ENCODE measurements around the gene MTR. TPM values are rescaled to one million over a fixed set of nuclear protein-coding genes. Genes with fewer than 3 reads are reported as not detected.

MTR gene
- total RNA-seq, 1 donor from 2014 or later: 48.9 TPM

DNA sequence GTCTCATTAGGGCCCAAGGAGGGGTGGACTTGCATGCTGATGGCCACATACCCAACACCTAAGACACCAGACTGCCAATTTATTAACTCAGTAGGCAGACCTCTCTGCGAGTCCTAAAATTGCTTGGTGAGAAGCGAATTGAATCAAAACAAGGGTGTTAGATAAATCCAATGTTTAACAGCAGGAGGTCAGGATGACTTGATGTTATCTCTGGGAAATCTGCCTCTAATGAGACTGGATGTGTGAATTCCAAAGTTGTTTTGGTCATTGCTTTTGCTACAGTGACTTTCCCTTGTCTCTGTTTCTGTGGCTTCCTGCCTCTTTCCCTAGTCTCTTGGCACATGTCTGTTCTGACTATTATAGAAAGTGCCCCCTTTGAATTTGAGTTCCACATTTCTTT is 20.8 kb downstream of the MTR start:
- peaks cover 44% of the 10 kb centered on the region for H3K36me3 Mint-ChIP-seq (ENCODE audit: low read depth)

DNA sequence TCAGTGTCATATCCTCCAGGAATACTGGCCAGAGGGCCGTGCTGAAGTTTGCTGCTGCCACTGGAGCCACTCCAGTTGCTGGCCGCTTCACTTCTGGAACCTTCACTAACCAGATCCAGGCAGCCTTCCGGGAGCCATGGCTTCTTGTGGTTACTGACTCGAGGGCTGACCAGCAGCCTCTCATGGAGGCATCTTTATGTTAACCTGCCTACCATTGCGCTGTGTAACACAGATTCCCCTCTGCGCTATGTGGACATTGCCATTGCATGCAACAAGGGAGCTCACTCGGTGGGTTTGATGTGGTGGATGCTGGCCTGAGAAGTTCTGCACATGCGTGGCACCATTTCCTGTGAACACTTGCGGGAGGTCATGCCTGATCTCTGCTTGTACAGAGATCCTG is 24.8 kb downstream of the MTR start:
- DNase-seq (ENCODE audit: low spot score): no peak
- Mint-ChIP-seq H3K4me3 (no peak overlapping the region), H3K27ac (no peak overlapping the region), H3K36me3 (ENCODE audit: low read depth) (peaks cover 38% of the 10 kb centered on the region), H3K27me3 (ENCODE audit: insufficient read depth) (no peaks in the 10 kb centered on the region), H3K9me3 (no peaks in the 10 kb centered on the region), H3K4me1 (ENCODE audit: low read depth) (no peaks in the 10 kb centered on the region)
- intact Hi-C loops (cut with micrococcal nuclease): no loop called here

More for the DNA sequence above, 20.8 kb downstream of the MTR start:
- DNase-seq (ENCODE audit: low spot score): no peak
- intact Hi-C loops (cut with micrococcal nuclease): no loop called here
- no peaks in the 10 kb centered on the region for H3K27me3 Mint-ChIP-seq (ENCODE audit: insufficient read depth)
- no peaks in the 10 kb centered on the region for H3K9me3 Mint-ChIP-seq
- no peak overlapping the region for H3K27ac Mint-ChIP-seq
- H3K4me3 Mint-ChIP-seq: no peak overlapping the region
- H3K4me1 Mint-ChIP-seq (ENCODE audit: low read depth): no peaks in the 10 kb centered on the region

DNA sequence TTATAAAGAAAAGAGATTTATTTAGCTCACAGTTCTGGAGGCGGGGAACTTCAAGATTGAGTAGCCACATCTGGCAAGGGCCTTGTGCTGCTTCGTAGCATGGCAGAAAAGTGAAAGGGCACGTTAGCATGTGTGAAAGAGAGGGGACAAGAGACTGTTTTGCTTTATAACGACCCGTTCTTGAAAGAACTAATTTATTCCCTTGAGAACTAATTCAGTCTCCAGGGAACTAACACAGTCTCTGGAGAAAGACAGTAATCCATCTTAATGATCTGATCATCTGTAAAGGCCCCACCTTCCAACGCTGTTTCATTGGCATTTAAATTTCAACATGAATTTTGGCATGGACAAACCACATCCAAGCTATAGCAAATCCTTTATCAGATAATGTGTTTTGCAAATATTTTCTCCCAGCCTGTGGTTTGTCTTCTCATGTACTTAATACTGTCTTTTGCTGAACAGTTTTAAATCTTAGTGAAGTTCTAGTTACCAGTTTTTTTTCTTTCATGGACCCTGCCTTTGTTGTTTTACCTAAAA is 26.1 kb downstream of the MTR start:
- Mint-ChIP-seq H3K27ac (no peak overlapping the region), H3K36me3 (ENCODE audit: low read depth) (peaks cover 37% of the 10 kb centered on the region), H3K4me3 (no peak overlapping the region), H3K27me3 (ENCODE audit: insufficient read depth) (no peaks in the 10 kb centered on the region), H3K9me3 (no peaks in the 10 kb centered on the region), H3K4me1 (ENCODE audit: low read depth) (no peaks in the 10 kb centered on the region)
- no peak for DNase-seq (ENCODE audit: low spot score)
- intact Hi-C loops (cut with micrococcal nuclease): no loop called here

DNA sequence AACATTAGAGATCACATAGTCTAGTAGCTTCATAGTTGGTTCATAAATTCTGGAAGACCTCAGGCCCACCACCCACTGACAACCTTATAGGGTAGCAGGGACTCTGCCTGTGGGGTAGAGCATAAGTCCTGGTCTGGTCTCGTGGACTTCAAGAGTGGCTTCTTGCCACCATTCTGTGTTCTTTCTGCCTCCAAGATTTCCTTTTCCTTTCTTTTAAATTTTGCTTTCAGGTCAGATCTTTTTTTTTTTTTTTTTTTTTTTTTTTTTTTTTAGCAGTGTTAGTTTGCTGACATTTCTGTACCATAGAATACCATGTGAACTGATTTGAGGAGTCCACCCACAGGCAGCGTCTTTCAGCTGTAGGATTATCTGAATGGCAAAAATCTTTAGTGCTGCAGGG is 28.5 kb downstream of the MTR start:
- H3K27me3 Mint-ChIP-seq (ENCODE audit: insufficient read depth): no peaks in the 10 kb centered on the region
- DNase-seq (ENCODE audit: low spot score): no peak
- no peaks in the 10 kb centered on the region for H3K9me3 Mint-ChIP-seq
- intact Hi-C loops (cut with micrococcal nuclease): no loop called here
- H3K36me3 Mint-ChIP-seq (ENCODE audit: low read depth): peaks cover 34% of the 10 kb centered on the region
- H3K4me3 Mint-ChIP-seq: no peak overlapping the region
- no peaks in the 10 kb centered on the region for H3K4me1 Mint-ChIP-seq (ENCODE audit: low read depth)
- H3K27ac Mint-ChIP-seq: no peak overlapping the region

DNA sequence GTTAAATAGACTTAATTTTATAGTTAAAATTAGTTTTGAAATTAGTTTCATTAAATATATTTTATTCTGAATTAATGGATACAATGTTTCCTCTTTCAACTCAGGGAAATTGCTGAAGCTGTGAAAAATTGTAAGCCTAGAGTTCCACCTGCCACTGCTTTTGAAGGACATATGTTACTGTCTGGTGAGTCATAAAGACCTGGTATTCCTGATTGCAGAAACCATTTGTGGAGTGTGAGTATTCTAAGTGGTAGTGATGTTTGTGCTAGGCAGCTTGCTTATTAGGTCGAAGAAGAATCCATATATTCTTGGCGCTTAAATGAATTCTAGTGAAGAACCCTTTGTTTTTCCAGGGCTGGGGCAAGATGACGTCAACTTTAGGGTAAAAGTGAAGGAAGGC is 34.0 kb downstream of the MTR start:
- H3K9me3 Mint-ChIP-seq: no peaks in the 10 kb centered on the region
- no peak for DNase-seq (ENCODE audit: low spot score)
- H3K4me1 Mint-ChIP-seq (ENCODE audit: low read depth): no peaks in the 10 kb centered on the region
- H3K27ac Mint-ChIP-seq: no peak overlapping the region
- no peaks in the 10 kb centered on the region for H3K27me3 Mint-ChIP-seq (ENCODE audit: insufficient read depth)
- H3K4me3 Mint-ChIP-seq: no peak overlapping the region
- peaks cover 43% of the 10 kb centered on the region for H3K36me3 Mint-ChIP-seq (ENCODE audit: low read depth)
- intact Hi-C loops (cut with micrococcal nuclease): no loop called here

DNA sequence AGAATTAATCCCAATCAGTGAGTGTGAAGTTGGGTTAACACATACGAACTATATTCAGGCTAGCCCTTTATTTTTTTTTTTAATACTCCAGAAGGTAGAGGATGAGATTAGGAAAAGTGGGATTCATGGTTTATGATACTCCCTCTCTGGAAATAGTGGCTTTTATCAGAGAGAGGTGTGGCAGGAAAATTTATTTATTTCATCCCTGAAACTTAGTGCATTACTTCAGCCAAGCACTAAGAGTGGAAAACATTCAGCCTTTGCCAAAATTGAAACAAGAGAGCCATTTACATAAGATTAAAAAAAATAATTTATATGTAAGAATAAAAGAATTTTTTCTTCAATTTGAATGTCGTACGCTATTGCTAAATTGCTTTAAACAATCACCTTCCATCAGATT is 35.0 kb downstream of the MTR start:
- Mint-ChIP-seq H3K27me3 (ENCODE audit: insufficient read depth) (no peaks in the 10 kb centered on the region), H3K27ac (no peak overlapping the region)

DNA sequence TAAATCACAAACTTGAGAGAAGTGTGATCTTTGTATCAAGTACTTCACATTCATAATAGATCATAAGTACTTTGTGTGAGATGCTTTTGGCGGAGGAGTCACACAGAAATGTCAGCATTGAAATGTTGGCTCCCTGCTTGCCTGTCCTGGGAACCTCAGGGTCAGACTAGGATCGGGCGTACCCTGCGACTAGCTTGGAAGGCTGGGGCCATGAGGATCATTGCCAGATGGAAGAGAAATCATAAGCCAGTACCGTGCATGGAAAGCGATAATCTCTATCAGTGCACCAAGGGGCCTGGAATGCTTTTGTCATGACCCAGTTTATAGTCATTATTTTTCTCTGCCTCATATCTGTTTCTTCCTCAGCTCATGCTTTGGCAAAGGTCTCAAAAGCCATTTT is 35.5 kb downstream of the MTR start:
- H3K9me3 Mint-ChIP-seq: no peaks in the 10 kb centered on the region
- intact Hi-C loops (cut with micrococcal nuclease): no loop called here
- H3K4me3 Mint-ChIP-seq: no peak overlapping the region
- peaks cover 52% of the 10 kb centered on the region for H3K36me3 Mint-ChIP-seq (ENCODE audit: low read depth)
- no peak overlapping the region for H3K27ac Mint-ChIP-seq
- DNase-seq (ENCODE audit: low spot score): no peak
- peaks cover 10% of the 10 kb centered on the region for H3K4me1 Mint-ChIP-seq (ENCODE audit: low read depth)
- H3K27me3 Mint-ChIP-seq (ENCODE audit: insufficient read depth): no peaks in the 10 kb centered on the region

More for the DNA sequence above, 35.0 kb downstream of the MTR start:
- no peaks in the 10 kb centered on the region for H3K9me3 Mint-ChIP-seq
- peaks cover 5% of the 10 kb centered on the region for H3K4me1 Mint-ChIP-seq (ENCODE audit: low read depth)
- H3K36me3 Mint-ChIP-seq (ENCODE audit: low read depth): peaks cover 49% of the 10 kb centered on the region
- no peak for DNase-seq (ENCODE audit: low spot score)
- H3K4me3 Mint-ChIP-seq: no peak overlapping the region
- intact Hi-C loops (cut with micrococcal nuclease): no loop called here

DNA sequence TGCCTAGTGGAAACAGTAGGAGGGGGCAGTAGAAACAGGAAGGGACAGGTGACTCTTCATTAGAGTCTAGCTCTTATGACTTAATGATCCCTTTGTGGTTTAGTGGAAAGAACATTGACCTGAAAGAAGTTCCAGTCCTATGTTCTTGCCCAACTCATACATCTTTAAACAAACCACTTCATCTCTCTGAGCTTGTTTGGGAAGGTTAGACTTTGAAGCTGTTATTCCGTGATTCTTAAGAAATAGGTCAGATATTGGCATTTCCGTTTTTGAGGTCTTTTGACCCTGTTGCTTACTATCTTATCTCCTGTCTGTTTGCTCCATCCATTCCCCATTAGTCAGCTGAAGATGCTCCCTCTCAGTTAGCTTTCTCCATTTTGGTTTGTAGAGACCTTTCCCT is 38.5 kb downstream of the MTR start:
- Mint-ChIP-seq H3K4me3 (no peak overlapping the region), H3K9me3 (no peaks in the 10 kb centered on the region), H3K27me3 (ENCODE audit: insufficient read depth) (no peaks in the 10 kb centered on the region), H3K4me1 (ENCODE audit: low read depth) (peaks cover 12% of the 10 kb centered on the region), H3K27ac (no peak overlapping the region), H3K36me3 (ENCODE audit: low read depth) (peaks cover 49% of the 10 kb centered on the region)
- intact Hi-C loops (cut with micrococcal nuclease): no loop called here
- DNase-seq (ENCODE audit: low spot score): no peak

DNA sequence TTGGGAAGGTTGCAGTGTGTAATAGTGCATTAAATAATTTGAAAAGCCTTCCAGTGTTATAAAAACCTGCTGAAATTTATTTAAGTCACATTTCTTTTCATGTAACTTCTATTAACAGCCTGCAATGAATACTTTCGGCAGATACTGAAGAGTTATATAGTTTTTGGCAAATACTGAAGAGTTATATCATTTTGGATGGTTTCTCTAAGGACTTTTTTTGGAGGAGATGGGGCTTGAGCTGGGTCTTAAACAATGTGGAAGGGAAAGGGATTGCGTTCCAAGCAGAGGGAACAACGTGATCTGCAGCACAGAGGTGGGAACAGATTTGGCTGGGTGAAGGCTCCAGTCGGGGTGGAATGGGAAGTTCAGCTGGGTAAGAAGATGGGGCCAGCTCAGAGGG is 39.8 kb downstream of the MTR start:
- DNase-seq (ENCODE audit: low spot score): no peak
- H3K27ac Mint-ChIP-seq: no peak overlapping the region
- H3K9me3 Mint-ChIP-seq: no peaks in the 10 kb centered on the region
- H3K4me3 Mint-ChIP-seq: no peak overlapping the region
- H3K27me3 Mint-ChIP-seq (ENCODE audit: insufficient read depth): no peaks in the 10 kb centered on the region
- intact Hi-C loops (cut with micrococcal nuclease): no loop called here
- peaks cover 49% of the 10 kb centered on the region for H3K36me3 Mint-ChIP-seq (ENCODE audit: low read depth)
- H3K4me1 Mint-ChIP-seq (ENCODE audit: low read depth): peaks cover 12% of the 10 kb centered on the region

DNA sequence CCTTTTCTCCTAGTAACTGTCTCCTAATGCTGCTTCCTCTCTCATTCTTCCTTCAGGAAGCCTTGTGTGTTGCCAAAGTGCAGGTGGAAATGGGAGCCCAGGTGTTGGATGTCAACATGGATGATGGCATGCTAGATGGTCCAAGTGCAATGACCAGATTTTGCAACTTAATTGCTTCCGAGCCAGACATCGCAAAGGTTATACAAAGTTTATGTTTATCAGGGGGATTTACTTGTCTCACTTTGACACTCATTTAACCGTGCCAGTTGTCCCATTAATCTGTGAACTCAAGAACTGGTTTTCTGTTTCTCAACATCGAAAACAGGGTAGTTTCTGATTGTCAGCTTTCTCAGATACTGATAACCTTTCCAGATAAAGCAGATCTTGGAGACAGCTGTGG is 40.4 kb downstream of the MTR start:
- no peak overlapping the region for H3K4me3 Mint-ChIP-seq
- H3K9me3 Mint-ChIP-seq: no peaks in the 10 kb centered on the region
- intact Hi-C loops (cut with micrococcal nuclease): no loop called here
- peaks cover 12% of the 10 kb centered on the region for H3K4me1 Mint-ChIP-seq (ENCODE audit: low read depth)
- H3K27ac Mint-ChIP-seq: no peak overlapping the region
- H3K27me3 Mint-ChIP-seq (ENCODE audit: insufficient read depth): no peaks in the 10 kb centered on the region
- H3K36me3 Mint-ChIP-seq (ENCODE audit: low read depth): peaks cover 52% of the 10 kb centered on the region
- no peak for DNase-seq (ENCODE audit: low spot score)

DNA sequence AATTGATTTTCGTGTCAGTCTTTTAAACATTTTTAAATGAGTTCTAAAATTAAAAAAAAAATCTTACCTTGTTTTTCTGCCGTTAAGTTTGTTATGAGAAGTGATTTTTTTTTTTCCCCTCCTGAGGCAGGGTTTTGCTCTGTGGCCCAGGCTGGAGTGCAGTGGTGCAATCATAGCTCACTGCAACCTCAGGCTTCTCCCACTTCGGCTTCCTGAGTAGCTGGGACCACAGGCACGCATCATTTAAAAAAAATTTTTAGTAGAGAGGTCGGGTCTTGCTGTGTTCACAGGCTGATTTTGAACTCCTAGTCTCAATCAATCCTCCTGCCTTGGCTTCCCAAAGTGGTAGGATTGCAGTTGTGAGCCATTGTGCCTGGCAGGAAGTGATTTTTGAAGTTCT is 41.1 kb downstream of the MTR start:
- intact Hi-C loops (cut with micrococcal nuclease): no loop called here
- no peak for DNase-seq (ENCODE audit: low spot score)
- H3K36me3 Mint-ChIP-seq (ENCODE audit: low read depth): peaks cover 52% of the 10 kb centered on the region
- H3K27ac Mint-ChIP-seq: no peak overlapping the region
- peaks cover 12% of the 10 kb centered on the region for H3K4me1 Mint-ChIP-seq (ENCODE audit: low read depth)
- no peaks in the 10 kb centered on the region for H3K27me3 Mint-ChIP-seq (ENCODE audit: insufficient read depth)
- no peaks in the 10 kb centered on the region for H3K9me3 Mint-ChIP-seq
- no peak overlapping the region for H3K4me3 Mint-ChIP-seq

DNA sequence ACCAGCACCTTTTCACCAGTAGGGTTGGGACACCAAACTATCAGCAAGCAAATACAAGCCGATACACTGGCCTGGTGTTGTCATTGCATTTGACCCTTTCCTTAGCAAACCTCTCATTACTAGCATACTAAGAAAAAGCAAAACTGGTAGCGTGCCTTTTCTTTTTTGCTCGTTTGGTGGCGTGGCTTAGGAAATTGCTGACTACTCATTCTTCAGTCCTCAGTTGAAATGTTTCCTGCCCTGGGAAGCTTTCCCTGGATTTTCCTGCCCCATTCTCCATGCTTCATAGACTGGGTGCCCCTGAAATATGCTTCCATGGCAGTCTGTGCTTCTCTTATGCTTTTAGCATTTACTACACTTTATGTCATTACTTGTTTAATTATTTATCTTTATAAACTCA is 42.0 kb downstream of the MTR start:
- DNase-seq (ENCODE audit: low spot score): no peak
- intact Hi-C loops (cut with micrococcal nuclease): no loop called here
- Mint-ChIP-seq H3K27me3 (ENCODE audit: insufficient read depth) (no peaks in the 10 kb centered on the region), H3K36me3 (ENCODE audit: low read depth) (peaks cover 51% of the 10 kb centered on the region), H3K4me3 (no peak overlapping the region), H3K9me3 (no peaks in the 10 kb centered on the region), H3K27ac (no peak overlapping the region), H3K4me1 (ENCODE audit: low read depth) (peaks cover 12% of the 10 kb centered on the region)

DNA sequence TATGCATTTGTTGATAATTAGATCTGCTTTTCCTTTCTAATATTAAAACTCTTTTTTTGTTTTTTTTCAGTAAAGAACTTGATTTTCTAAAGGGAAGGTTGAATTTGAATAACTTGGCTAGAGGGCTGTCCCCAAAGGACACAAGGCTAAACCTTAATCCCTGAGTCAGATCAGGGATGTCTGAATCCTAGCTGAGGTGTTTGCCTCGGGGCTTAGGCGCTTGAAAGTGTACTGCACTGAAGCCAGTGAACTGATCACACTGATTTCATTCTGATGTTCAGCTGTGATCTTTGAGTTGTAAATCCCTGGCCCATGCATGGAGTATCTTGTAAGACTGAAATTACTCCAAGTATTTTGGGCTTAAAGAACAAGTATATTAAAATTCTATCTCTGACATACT is 42.8 kb downstream of the MTR start:
- no peak overlapping the region for H3K4me3 Mint-ChIP-seq
- intact Hi-C loops (cut with micrococcal nuclease): no loop called here
- H3K27ac Mint-ChIP-seq: no peak overlapping the region
- DNase-seq (ENCODE audit: low spot score): no peak
- H3K4me1 Mint-ChIP-seq (ENCODE audit: low read depth): peaks cover 12% of the 10 kb centered on the region
- no peaks in the 10 kb centered on the region for H3K27me3 Mint-ChIP-seq (ENCODE audit: insufficient read depth)
- no peaks in the 10 kb centered on the region for H3K9me3 Mint-ChIP-seq
- H3K36me3 Mint-ChIP-seq (ENCODE audit: low read depth): peaks cover 47% of the 10 kb centered on the region

DNA sequence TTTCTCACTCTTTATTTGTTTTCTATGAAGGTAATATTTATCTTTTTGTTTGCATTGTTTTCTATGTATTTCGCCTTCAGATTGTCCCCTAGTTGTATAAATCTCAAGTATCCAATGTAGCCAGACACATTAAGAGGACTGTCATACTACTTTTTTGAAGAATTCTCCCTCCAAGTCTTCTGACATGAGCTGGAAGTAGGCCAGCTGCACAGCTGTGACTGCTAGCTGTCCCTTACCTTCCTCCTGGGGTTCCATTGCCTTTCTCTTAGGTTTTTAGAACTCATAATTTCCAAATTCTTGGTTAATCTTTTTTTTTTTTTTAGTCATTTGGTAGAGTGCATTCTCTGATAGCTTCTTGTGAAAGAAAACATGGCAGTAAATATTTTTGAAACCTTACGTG is 46.2 kb downstream of the MTR start:
- DNase-seq (ENCODE audit: low spot score): no peak
- Mint-ChIP-seq H3K27me3 (ENCODE audit: insufficient read depth) (no peaks in the 10 kb centered on the region), H3K27ac (no peak overlapping the region), H3K4me3 (no peak overlapping the region), H3K9me3 (no peaks in the 10 kb centered on the region), H3K4me1 (ENCODE audit: low read depth) (no peaks in the 10 kb centered on the region), H3K36me3 (ENCODE audit: low read depth) (peaks cover 25% of the 10 kb centered on the region)
- intact Hi-C loops (cut with micrococcal nuclease): no loop called here

All from activated T-helper 1 cell treated with anti-CD3 and anti-CD28 coated beads, Interleukin-12 subunit alpha, Interleukin-12 subunit beta, Interleukin-2, Interleukin-4 antibody, amounts not matched to agents 30 ng/mL and 10 ng/mL and 1 ng/mL, durations not matched to agents 14 hours and 24 hours and 36 hours (primary cell).